HFFc6 (cell line): Measurements from ENCODE around the gene ACRV1. TPM values are rescaled to one million over a fixed set of nuclear protein-coding genes. Genes with fewer than 3 reads are reported as not detected.

Experiments used
- DNase-seq: peaks from one replicate; pipeline ENCODE4 v3.0.0-alpha.2; 2018
- H3K27ac Mint-ChIP-seq: 2 replicates; pipeline ENCODE4 v1.8.0; 2020; ENCODE audit warnings: mild to moderate bottlenecking, mixed read lengths
- H3K27me3 Mint-ChIP-seq: 2 replicates; pipeline ENCODE4 v1.8.0; 2021; ENCODE audit warnings: mild to moderate bottlenecking, moderate library complexity, mixed read lengths; ENCODE audit not compliant: insufficient read depth
- H3K36me3 Mint-ChIP-seq: 2 replicates; pipeline ENCODE4 v1.8.0; 2021; ENCODE audit warnings: low read depth, mixed read lengths
- H3K4me1 Mint-ChIP-seq: 2 replicates; pipeline ENCODE4 v1.8.0; 2020; ENCODE audit warnings: low read depth, mixed read lengths
- H3K4me3 Mint-ChIP-seq: 2 replicates; pipeline ENCODE4 v1.8.0; 2020; ENCODE audit warnings: mild to moderate bottlenecking, moderate library complexity, mixed read lengths
- H3K9me3 Mint-ChIP-seq: 2 replicates; pipeline ENCODE4 v1.8.0; 2020; ENCODE audit warnings: mild to moderate bottlenecking, mixed read lengths
- CTCF ChIP-seq: fragments of 200-600 bp; sonication (generic); IDR thresholded peaks from 2 replicates; pipeline ENCODE4 v1.5.0; 2021; ENCODE audit warnings: antibody characterized with exemption, mild to moderate bottlenecking
- total RNA-seq, 6 experiments: library from RNA; stranded (reverse); fragmentation: NEBNext Ultra II Directional; extraction: Animal tissue kit (Norgen Biotek cat#: 25700); gene quantifications; 2 replicates in 1 of 6; 3 replicates in 5 of 6; pipeline ENCODE4 v1.2.3, GENCODE V29; 2021

ACRV1 gene
- total RNA-seq, 6 experiments from 2014 or later = not detected

GRCh38 chr11:125662689-125663088 lies 18.0 kb downstream of the ACRV1 start:
- Mint-ChIP-seq H3K27me3 (no peaks in the 10 kb centered on the region), H3K4me1 (no peaks in the 10 kb centered on the region), H3K9me3 (peaks cover 20% of the 10 kb centered on the region), H3K4me3 (no peak overlapping the region), H3K27ac (no peak overlapping the region), H3K36me3 (peaks cover 65% of the 10 kb centered on the region)
- no peak for TF ChIP-seq CTCF
- no peak for DNase-seq

- TF ChIP-seq CTCF = no peak
- Mint-ChIP-seq H3K4me3 (no peak overlapping the region), H3K9me3 (no peaks in the 10 kb centered on the region), H3K27ac (no peak overlapping the region), H3K4me1 (no peaks in the 10 kb centered on the region), H3K27me3 (peaks cover 1% of the 10 kb centered on the region; the same call in 1 of the 2 replicates), H3K36me3 (peaks cover 23% of the 10 kb centered on the region)
- DNase-seq = no peak
Observed at GRCh38 chr11:125649465-125650166, 31.0 kb downstream of the ACRV1 start.

GRCh38 chr11:125645871-125646270 lies 34.8 kb downstream of the ACRV1 start:
- no peaks in the 10 kb centered on the region for H3K4me1 Mint-ChIP-seq
- peaks cover 1% of the 10 kb centered on the region; the same call in 1 of the 2 replicates for H3K27me3 Mint-ChIP-seq
- H3K36me3 Mint-ChIP-seq = peaks cover 28% of the 10 kb centered on the region
- H3K9me3 Mint-ChIP-seq = no peaks in the 10 kb centered on the region
- TF ChIP-seq CTCF = no peak
- no peak for DNase-seq
- H3K4me3 Mint-ChIP-seq = no peak overlapping the region
- H3K27ac Mint-ChIP-seq = no peak overlapping the region

- H3K4me1 Mint-ChIP-seq = no peaks in the 10 kb centered on the region
- no peaks in the 10 kb centered on the region for H3K9me3 Mint-ChIP-seq
- no peaks in the 10 kb centered on the region for H3K27me3 Mint-ChIP-seq
- H3K4me3 Mint-ChIP-seq = no peak overlapping the region
- no peak for TF ChIP-seq CTCF
- no peak for DNase-seq
- H3K36me3 Mint-ChIP-seq = peaks cover 18% of the 10 kb centered on the region
- H3K27ac Mint-ChIP-seq = no peak overlapping the region; the same call in 1 of the 2 replicates
Observed at GRCh38 chr11:125638315-125638714, 42.3 kb downstream of the ACRV1 start.

- no peak overlapping the region for H3K4me3 Mint-ChIP-seq
- TF ChIP-seq CTCF = no peak
Observed at GRCh38 chr11:125637840-125638239, 42.8 kb downstream of the ACRV1 start.

More at GRCh38 chr11:125637840-125638239, 42.8 kb downstream of the ACRV1 start:
- H3K27ac Mint-ChIP-seq = no peak overlapping the region
- DNase-seq = no peak
- no peaks in the 10 kb centered on the region for H3K27me3 Mint-ChIP-seq
- H3K36me3 Mint-ChIP-seq = peaks cover 18% of the 10 kb centered on the region
- H3K4me1 Mint-ChIP-seq = no peaks in the 10 kb centered on the region
- no peaks in the 10 kb centered on the region for H3K9me3 Mint-ChIP-seq
